HG03280 (cell line): Measurements from ENCODE around the gene IMPG1.

Source experiments
- ATAC-seq: cut with Tn5 transposase; IDR thresholded peaks from one replicate; pipeline ENCODE4 v1.9.1; 2021; ENCODE audit warnings: mild to moderate bottlenecking, moderate library complexity; ENCODE audit not compliant: unreplicated experiment

IMPG1 gene

GRCh38 chr6:75893058-75893775, 179.2 kb downstream of the IMPG1 start:
- peak; percentile 75 for ATAC-seq

- no peak for ATAC-seq
Observed at GRCh38 chr6:75892384-75892783, 180.1 kb downstream of the IMPG1 start.

GRCh38 chr6:75884822-75885221, 187.6 kb downstream of the IMPG1 start:
- ATAC-seq: no peak

GRCh38 chr6:75882734-75883133, 189.7 kb downstream of the IMPG1 start:
- no peak for ATAC-seq

- no peak for ATAC-seq
Observed at GRCh38 chr6:75880305-75880704, 192.2 kb downstream of the IMPG1 start.

- no peak for ATAC-seq
Observed at GRCh38 chr6:75876152-75876551, 196.3 kb downstream of the IMPG1 start.

GRCh38 chr6:75874224-75874623, 198.2 kb downstream of the IMPG1 start:
- no peak for ATAC-seq
